ES-I3 (cell line): ENCODE results near the gene UGT2B17.
"Not testable (repeated sequence)": the region's sequence is repeated elsewhere in the genome, so short reads cannot be mapped to it uniquely, and the experiment has no call there.

Experiments used
- H3K36me3 ChIP-seq: 2 replicates; pipeline ENCODE4 v1.6.1; 2013; ENCODE audit warnings: mild to moderate bottlenecking, low read length, control low read depth, moderate library complexity; ENCODE audit not compliant: insufficient read depth
- H3K4me1 ChIP-seq: 2 replicates; pipeline ENCODE4 v1.6.1; 2013; ENCODE audit warnings: mild to moderate bottlenecking, control low read depth, low read length; ENCODE audit not compliant: insufficient read depth
- H3K9ac ChIP-seq: 2 replicates; pipeline ENCODE4 v1.6.1; 2013; ENCODE audit warnings: low read depth, mild to moderate bottlenecking, low read length, moderate library complexity
- H3K9me3 ChIP-seq: 2 replicates; pipeline ENCODE4 v1.6.1; 2013; ENCODE audit warnings: mild to moderate bottlenecking, low read length, moderate library complexity; ENCODE audit not compliant: control insufficient read depth, insufficient read depth

The UGT2B17 gene

GRCh38 chr4:68581383-68582338 is 5.5 kb upstream of the UGT2B17 start:
- Histone ChIP-seq H3K9me3 (no peaks in the 10 kb centered on the region), H3K4me1 (no peaks in the 10 kb centered on the region), H3K9ac (no peak overlapping the region), H3K36me3 (no peaks in the 10 kb centered on the region)

- Histone ChIP-seq H3K4me1 (no peaks in the 10 kb centered on the region), H3K9me3 (no peaks in the 10 kb centered on the region), H3K36me3 (no peaks in the 10 kb centered on the region), H3K9ac (no peak overlapping the region)
Measured at GRCh38 chr4:68577590-68577989, 1.5 kb upstream of the UGT2B17 start.

- not testable (repeated sequence) for H3K36me3 ChIP-seq, H3K9me3 ChIP-seq, H3K9ac ChIP-seq, H3K4me1 ChIP-seq
Measured at GRCh38 chr4:68575636-68576035, 486 bp downstream of the UGT2B17 start.

- Histone ChIP-seq H3K36me3 (no peaks in the 10 kb centered on the region), H3K9me3 (no peaks in the 10 kb centered on the region), H3K4me1 (no peaks in the 10 kb centered on the region), H3K9ac (no peak overlapping the region)
Measured at GRCh38 chr4:68575081-68575480, 1.0 kb downstream of the UGT2B17 start.

- H3K9ac ChIP-seq: no peak overlapping the region
- no peaks in the 10 kb centered on the region for H3K4me1 ChIP-seq
- no peaks in the 10 kb centered on the region for H3K9me3 ChIP-seq
- no peaks in the 10 kb centered on the region for H3K36me3 ChIP-seq
Measured at GRCh38 chr4:68572653-68573170, 3.4 kb downstream of the UGT2B17 start.

GRCh38 chr4:68570122-68570507 is 6.0 kb downstream of the UGT2B17 start:
- Histone ChIP-seq H3K36me3 (no peaks in the 10 kb centered on the region), H3K9me3 (no peaks in the 10 kb centered on the region), H3K9ac (no peak overlapping the region), H3K4me1 (no peaks in the 10 kb centered on the region)

- Histone ChIP-seq H3K4me1 (no peaks in the 10 kb centered on the region), H3K9ac (no peak overlapping the region), H3K36me3 (no peaks in the 10 kb centered on the region), H3K9me3 (no peaks in the 10 kb centered on the region)
Measured at GRCh38 chr4:68569466-68570121, 6.5 kb downstream of the UGT2B17 start.

GRCh38 chr4:68569036-68569435 is 7.1 kb downstream of the UGT2B17 start:
- H3K36me3 ChIP-seq, H3K4me1 ChIP-seq, H3K9me3 ChIP-seq, H3K9ac ChIP-seq: not testable (repeated sequence)

- H3K36me3 ChIP-seq, H3K9ac ChIP-seq, H3K9me3 ChIP-seq, H3K4me1 ChIP-seq: not testable (repeated sequence)
Measured at GRCh38 chr4:68568535-68568934, 7.6 kb downstream of the UGT2B17 start.

GRCh38 chr4:68566364-68566763 is 9.8 kb downstream of the UGT2B17 start:
- H3K36me3 ChIP-seq, H3K9ac ChIP-seq, H3K4me1 ChIP-seq, H3K9me3 ChIP-seq: not testable (repeated sequence)

- H3K36me3 ChIP-seq, H3K9me3 ChIP-seq, H3K4me1 ChIP-seq, H3K9ac ChIP-seq: not testable (repeated sequence)
Measured at GRCh38 chr4:68565082-68565481, 11.0 kb downstream of the UGT2B17 start.

- not testable (repeated sequence) for H3K9ac ChIP-seq, H3K4me1 ChIP-seq, H3K36me3 ChIP-seq, H3K9me3 ChIP-seq
Measured at GRCh38 chr4:68560364-68561070, 15.6 kb downstream of the UGT2B17 start.

- H3K9me3 ChIP-seq, H3K4me1 ChIP-seq, H3K9ac ChIP-seq, H3K36me3 ChIP-seq: not testable (repeated sequence)
Measured at GRCh38 chr4:68553830-68554229, 22.3 kb downstream of the UGT2B17 start.

GRCh38 chr4:68552818-68553811 is 23.0 kb downstream of the UGT2B17 start:
- H3K4me1 ChIP-seq, H3K36me3 ChIP-seq, H3K9ac ChIP-seq, H3K9me3 ChIP-seq: not testable (repeated sequence)
